ENCODE results near the gene OR5M11.
"Not testable (repeated sequence)": the region's sequence is repeated elsewhere in the genome, so short reads cannot be mapped to it uniquely, and the experiment has no call there.

Gene OR5M11

GRCh38 chr11:56543157-56543556 is at the start of gene OR5M11:
OR5M11 (minus strand) TSS chr11:56543257; CDS start chr11:56543257, 0 bp downstream.
- DNase-seq: no peak

GRCh38 chr11:56592088-56592717 is 49.1 kb upstream of the OR5M11 start:
- DNase-seq: not testable (repeated sequence)

GRCh38 chr11:56577621-56578020 is 34.6 kb upstream of the OR5M11 start, which contains the start of gene OR5M10:
OR5M10 (minus strand) TSS chr11:56577721; CDS start chr11:56577721, 0 bp downstream.
- no peak for DNase-seq

DNA sequence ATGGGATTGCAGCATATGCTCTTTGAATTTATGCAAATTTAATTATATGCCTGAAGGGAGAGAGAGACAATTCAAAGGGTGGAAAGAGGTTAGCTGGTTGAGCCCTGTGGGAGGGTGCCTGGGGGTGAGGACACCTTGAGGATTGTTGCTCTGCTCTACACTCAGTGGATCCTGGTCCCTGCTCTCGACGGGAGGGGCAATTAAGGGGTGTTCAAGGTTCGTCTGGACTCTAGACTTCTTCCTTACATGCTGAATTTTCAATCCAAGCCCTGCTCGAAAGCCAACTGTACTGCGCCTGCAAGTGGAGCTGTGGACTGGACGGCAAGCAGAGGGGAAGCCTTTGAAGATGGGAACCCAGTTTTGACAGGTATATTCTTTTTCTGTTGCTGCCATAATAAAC is 15.5 kb upstream of the OR5M11 start:
- no peak for DNase-seq

DNA sequence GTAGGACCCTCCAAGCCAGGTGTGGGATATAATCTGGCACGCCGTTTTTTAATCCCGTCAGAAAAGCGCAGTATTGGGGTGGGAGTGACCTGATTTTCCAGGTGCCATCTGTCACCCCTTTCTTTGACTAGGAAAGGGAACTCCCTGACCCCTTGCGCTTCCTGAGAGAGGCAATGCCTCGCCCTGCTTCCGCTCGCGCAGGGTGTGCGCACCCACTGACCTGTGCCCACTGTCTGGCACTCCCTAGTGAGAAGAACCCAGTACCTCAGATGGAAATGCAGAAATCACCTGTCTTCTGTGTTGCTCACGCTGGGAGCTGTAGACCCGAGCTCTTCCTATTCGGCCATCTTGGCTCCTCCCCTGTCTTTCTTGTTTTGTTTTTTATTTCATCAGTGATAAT is 11.6 kb upstream of the OR5M11 start:
- not testable (repeated sequence) for DNase-seq

DNA sequence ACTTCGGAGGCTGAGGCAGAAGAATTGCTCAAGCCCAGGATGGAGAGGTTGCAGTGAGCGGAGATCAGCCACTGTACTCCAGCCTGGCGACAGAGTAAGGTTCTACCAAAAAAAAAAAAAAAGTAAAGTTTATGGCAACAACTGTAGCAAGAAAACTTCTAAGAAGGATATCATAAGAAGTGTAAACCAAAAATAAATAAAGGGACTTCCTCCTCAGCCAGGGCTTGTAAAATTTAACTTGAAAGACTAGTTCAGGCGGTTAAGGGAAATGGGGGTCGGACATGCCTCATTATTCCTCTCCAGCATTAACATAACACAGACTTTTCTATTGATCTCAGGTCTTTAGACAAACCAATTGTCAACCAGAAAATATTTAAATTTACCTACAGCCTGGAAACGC is 2.5 kb upstream of the OR5M11 start:
- DNase-seq: no peak

DNA sequence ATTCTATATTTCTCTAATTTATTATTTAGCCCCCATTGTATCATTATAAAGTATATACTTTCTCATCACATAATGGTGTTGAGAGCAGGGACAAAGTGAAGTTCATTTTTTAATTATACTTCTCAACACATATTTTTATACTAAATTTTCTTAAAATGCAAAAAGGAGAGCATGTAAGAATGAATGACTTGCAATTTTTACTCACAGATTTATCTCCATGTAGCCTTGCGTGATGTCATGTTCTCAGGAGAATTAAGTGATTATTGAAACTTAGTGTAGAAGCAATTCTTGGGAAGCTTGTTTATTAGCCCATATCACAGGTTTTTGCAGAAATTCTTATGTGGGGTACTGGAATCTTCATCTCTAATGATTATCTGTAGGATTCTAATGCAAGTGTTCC is 682 bp upstream of the OR5M11 start:
- no peak for DNase-seq

DNA sequence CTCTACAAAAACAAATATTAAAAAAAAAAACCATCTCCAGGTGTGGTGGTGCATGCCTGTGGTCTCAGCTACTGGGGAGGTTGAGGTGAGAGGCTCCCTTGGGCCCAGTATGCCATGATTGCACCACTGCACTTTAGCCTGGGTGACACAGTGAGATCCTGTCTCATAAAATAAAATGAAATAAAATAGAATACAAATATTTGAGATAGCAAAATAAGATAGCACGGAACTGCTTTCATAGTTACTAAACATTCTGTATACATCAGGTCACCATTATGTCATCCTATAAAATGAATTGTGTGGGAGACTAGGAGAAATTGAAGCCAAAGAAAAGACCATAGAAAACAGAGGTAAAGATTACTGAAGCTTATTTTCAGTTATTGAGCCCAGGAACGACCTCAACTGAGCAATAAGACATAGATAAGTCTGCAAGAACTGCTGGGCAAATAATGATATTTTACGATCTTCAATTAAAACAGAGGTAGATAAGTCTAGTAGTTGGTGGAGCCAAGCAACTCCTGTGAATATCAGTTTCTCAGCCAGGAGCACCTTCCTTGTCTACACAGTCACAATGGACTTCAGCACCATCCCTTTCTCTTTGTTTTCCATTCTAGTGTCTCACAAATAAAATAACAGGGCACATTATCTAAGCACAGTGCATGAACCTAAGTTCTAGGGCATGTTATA is 9.9 kb downstream of the OR5M11 start:
- DNase-seq: no peak

GRCh38 chr11:56531856-56532255 is 11.2 kb downstream of the OR5M11 start:
- no peak for DNase-seq

DNA sequence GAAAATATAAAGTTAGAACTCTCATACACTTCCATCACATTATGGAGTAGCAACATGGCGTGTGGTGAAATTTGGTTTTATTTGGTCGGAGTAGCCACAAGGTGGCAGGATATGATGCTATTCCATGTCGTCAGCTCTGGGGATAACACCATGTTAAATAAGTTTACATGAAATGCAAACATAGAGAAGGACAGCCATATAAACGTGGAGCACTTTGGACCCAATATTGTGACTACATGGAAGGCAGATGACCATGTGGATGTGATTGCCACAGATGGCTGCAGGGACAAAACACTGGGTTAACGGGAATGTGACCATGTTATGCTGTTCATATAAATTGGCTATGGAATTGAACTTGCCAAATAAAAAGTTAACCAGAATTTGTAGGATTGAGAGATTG is 21.0 kb downstream of the OR5M11 start:
- no peak for DNase-seq

DNA sequence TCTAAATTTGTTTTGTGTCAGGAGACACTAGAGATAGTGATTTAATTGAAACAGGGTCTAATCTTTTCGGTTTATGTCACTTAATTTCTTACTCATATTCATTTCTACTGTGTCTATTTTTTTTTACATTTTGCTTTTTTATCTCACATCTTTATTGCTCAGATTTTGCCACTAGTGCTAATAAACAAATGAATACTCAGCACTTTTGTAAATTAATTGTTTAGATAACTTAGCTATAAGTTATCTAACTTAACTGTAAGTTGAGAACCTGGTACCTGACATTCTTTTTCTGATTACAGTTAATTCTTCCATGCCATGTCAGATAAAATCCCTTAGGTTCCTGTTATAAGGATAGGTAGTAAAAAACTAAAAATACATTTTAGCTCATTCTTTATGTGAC is 29.8 kb downstream of the OR5M11 start:
- no peak for DNase-seq

DNA sequence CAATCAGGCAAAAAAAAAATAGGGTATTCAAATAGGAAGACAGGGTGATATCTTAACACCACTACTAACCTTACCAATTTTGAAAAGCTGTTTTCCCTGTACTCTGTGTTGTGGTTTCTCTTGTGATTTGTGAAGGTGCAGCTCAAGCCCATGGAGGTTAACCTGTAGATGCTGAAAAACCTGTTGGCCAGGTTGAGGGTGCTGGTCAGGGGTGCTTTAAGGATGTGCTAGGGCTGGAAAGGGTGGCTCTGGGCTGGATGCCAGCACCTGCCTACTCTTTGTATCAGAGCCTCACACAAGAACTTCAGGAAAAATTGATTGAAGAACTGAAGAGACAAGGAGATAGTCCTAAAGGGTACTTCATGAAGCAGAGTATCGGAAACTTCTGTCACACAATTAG is 33.6 kb downstream of the OR5M11 start:
- no peak for DNase-seq

DNA sequence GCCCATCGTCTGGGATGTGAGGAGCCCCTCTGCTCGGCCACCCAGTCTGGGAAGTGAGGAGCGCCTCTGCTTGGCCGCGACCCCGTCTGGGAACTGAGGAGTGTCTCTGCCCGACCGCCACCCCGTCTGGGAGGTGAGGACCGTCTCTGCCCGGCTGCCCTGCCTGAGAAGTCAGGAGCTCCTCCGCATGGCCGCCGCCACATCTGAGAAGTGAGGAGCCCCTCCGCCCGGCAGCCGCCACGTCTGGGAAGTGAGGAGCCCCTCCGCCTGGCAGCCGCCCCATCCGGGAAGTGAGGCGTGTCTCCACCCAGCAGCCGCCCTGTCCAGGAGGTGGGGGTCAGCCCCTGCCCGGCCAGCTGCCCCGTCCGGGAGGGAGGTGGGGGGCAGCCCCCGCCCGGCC is 46.0 kb downstream of the OR5M11 start:
- no peak for DNase-seq

DNA sequence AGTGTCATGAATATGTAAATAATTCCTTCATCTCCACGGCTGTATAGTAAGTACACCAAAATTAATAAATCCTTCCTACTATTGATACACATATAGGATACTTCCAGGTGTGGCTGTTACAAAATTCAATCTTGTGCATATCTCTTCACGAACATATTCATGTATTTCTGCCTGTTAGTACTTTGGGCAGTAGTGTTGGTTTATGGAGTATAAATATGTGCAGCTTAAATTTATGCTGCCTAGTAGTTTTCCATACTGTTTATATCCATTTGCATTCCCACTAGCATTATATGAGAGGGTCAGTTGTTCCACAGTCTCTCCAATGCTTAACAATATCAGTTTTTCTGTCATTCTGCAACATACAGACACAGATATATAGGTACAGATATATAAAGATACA is 47.9 kb downstream of the OR5M11 start:
- DNase-seq: no peak
